GM12878 (cell line): Measurements from ENCODE around the gene DBI. TPM values are rescaled to one million over a fixed set of nuclear protein-coding genes. Genes with fewer than 3 reads are reported as not detected.
A peak's percentile ranks its signal among the peaks of the same experiment; 100 is the strongest.

Experiments
- ASH2L ChIP-seq: fragments of 300-600, 200-600 bp; sonication (generic); IDR thresholded peaks from 2 replicates; pipeline ENCODE4 v1.6.1; 2017; ENCODE audit warnings: low read depth, mild to moderate bottlenecking, borderline replicate concordance
- EED ChIP-seq: sonication (generic); IDR thresholded peaks from 2 replicates; pipeline ENCODE4 v1.6.1; 2016; ENCODE audit warnings: antibody characterized with exemption, low read depth
- EZH2 ChIP-seq: IDR thresholded peaks from 2 replicates; pipeline ENCODE4 v1.6.1; 2012; ENCODE audit warnings: low read depth, mild to moderate bottlenecking, control low read depth, inconsistent platforms, low read length, borderline replicate concordance; ENCODE audit not compliant: control insufficient read depth
- HDGF ChIP-seq: fragments of 450-650 bp; IDR thresholded peaks from 2 replicates; pipeline ENCODE4 v1.6.1; 2016; ENCODE audit warnings: antibody characterized with exemption
- IKZF1 ChIP-seq: fragments of 450-650 bp; conservative IDR thresholded peaks from 2 replicates; pipeline ENCODE4 v1.6.1; 2017; ENCODE audit warnings: antibody characterized with exemption, mild to moderate bottlenecking
- IKZF2 ChIP-seq, 2 experiments: fragments of 450-650 bp; IDR thresholded peaks; 2 replicates each; pipeline ENCODE4 v1.6.1; 2017; ENCODE audit warnings: mild to moderate bottlenecking in 2 of 2, moderate library complexity in 2 of 2
- MTA2 ChIP-seq: fragments of 450-650 bp; IDR thresholded peaks from 2 replicates; pipeline ENCODE4 v1.6.1; 2016; ENCODE audit warnings: low read depth, mild to moderate bottlenecking, moderate library complexity
- NBN ChIP-seq: fragments of 450-650 bp; IDR thresholded peaks from 2 replicates; pipeline ENCODE4 v1.6.1; 2016
- POU2F2 ChIP-seq: IDR thresholded peaks from 3 replicates; pipeline ENCODE4 v1.6.1; 2011; ENCODE audit warnings: low read depth, mild to moderate bottlenecking, low read length, borderline replicate concordance
- RB1 ChIP-seq: fragments of 450-650 bp; formaldehyde crosslinking; IDR thresholded peaks from 2 replicates; pipeline ENCODE4 v1.6.1; 2017; ENCODE audit warnings: mild to moderate bottlenecking, borderline replicate concordance
- RELB ChIP-seq: fragments of 450-650 bp; IDR thresholded peaks from 2 replicates; pipeline ENCODE4 v1.6.1; 2017; ENCODE audit warnings: low read depth, mild to moderate bottlenecking, moderate library complexity
- SP1 ChIP-seq: IDR thresholded peaks from one replicate; pipeline ENCODE4 v1.6.1; 2011; ENCODE audit warnings: low read depth, low read length
- SUPT20H ChIP-seq: IDR thresholded peaks from 2 replicates; pipeline ENCODE4 v1.6.1; 2011; ENCODE audit warnings: low read depth, mild to moderate bottlenecking, low read length, moderate library complexity, borderline replicate concordance; ENCODE audit not compliant: control insufficient read depth
- TARDBP ChIP-seq: IDR thresholded peaks from 2 replicates; pipeline ENCODE4 v1.6.1; 2016; ENCODE audit warnings: borderline replicate concordance
- ZNF217 ChIP-seq: fragments of 450-650 bp; IDR thresholded peaks from 2 replicates; pipeline ENCODE4 v1.6.1; 2017; ENCODE audit warnings: antibody characterized with exemption, mild to moderate bottlenecking
- polyA plus RNA-seq, 11 experiments: library from polyadenylated mRNA; depleted of rRNA in 4 of 11; unstranded in 6 of 11; stranded (reverse) in 5 of 11; fragments of >200 nt; fragmentation: Nextera tagmentation in 4 of 11; fragmentation: Illumina TruSeq in 1 of 11; extraction: Ambion mirVana in 4 of 11; extraction: Trizol in 1 of 11; gene quantifications; 1 replicate in 1 of 11; 2 replicates in 10 of 11; pipeline versions ENCODE4 v1.2.1 to v1.2.3, GENCODE V29; 2011 to 2016; ENCODE audit warnings: inconsistent platforms in 2 of 11, missing spikeins in 2 of 11, low read depth in 1 of 11
- total RNA-seq, 4 experiments: library from RNA; depleted of rRNA in 3 of 4; stranded (reverse); fragments of >200 nt in 3 of 4; fragmentation: Illumina TruSeq in 1 of 4; extraction: Trizol in 1 of 4; gene quantifications; 2 replicates each; pipeline versions ENCODE4 v1.2.1 to v1.2.3, GENCODE V29; 2013 to 2021
- TF ChIP-seq, protein P1 (sequence below): fragments of 450-650 bp; IDR thresholded peaks from 2 replicates; pipeline ENCODE4 v1.6.1; 2017; ENCODE audit warnings: mild to moderate bottlenecking, moderate library complexity
- TF ChIP-seq, protein P2 (sequence below): IDR thresholded peaks from 2 replicates; pipeline ENCODE4 v1.6.1; 2012; ENCODE audit warnings: improper control_type of control experiment, low read depth, low read length; ENCODE audit not compliant: insufficient replicate concordance
- TF ChIP-seq, protein P3 (sequence below): IDR thresholded peaks from 2 replicates; pipeline ENCODE4 v1.6.1; 2012; ENCODE audit warnings: low read depth, low read length, improper control_type of control experiment

The DBI gene
- total and polyA plus RNA-seq, 10 of the 15 experiments (the other 5 are each of a cell fraction or from before 2014, with no cell fraction given) = 248 to 2,567 (median 943) TPM

- TF ChIP-seq, protein P1, sequence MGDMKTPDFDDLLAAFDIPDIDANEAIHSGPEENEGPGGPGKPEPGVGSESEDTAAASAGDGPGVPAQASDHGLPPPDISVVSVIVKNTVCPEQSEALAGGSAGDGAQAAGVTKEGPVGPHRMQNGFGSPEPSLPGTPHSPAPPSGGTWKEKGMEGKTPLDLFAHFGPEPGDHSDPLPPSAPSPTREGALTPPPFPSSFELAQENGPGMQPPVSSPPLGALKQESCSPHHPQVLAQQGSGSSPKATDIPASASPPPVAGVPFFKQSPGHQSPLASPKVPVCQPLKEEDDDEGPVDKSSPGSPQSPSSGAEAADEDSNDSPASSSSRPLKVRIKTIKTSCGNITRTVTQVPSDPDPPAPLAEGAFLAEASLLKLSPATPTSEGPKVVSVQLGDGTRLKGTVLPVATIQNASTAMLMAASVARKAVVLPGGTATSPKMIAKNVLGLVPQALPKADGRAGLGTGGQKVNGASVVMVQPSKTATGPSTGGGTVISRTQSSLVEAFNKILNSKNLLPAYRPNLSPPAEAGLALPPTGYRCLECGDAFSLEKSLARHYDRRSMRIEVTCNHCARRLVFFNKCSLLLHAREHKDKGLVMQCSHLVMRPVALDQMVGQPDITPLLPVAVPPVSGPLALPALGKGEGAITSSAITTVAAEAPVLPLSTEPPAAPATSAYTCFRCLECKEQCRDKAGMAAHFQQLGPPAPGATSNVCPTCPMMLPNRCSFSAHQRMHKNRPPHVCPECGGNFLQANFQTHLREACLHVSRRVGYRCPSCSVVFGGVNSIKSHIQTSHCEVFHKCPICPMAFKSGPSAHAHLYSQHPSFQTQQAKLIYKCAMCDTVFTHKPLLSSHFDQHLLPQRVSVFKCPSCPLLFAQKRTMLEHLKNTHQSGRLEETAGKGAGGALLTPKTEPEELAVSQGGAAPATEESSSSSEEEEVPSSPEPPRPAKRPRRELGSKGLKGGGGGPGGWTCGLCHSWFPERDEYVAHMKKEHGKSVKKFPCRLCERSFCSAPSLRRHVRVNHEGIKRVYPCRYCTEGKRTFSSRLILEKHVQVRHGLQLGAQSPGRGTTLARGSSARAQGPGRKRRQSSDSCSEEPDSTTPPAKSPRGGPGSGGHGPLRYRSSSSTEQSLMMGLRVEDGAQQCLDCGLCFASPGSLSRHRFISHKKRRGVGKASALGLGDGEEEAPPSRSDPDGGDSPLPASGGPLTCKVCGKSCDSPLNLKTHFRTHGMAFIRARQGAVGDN = peak; percentile 78
- TF ChIP-seq SP1 (peak; percentile 41), IKZF2 (IDR thresholded peaks at IDR 0.05) (no peak; a peak in 2 of 4 replicates), RELB (peak; percentile 55; the same call in 1 of the 2 replicates), ZNF217 (no peak), RB1 (no peak), IKZF1 (no peak), SUPT20H (no peak), EED (no peak), MTA2 (peak; percentile 76; the same call in 1 of the 2 replicates), EZH2 (no peak), NBN (peak; percentile 83), ASH2L (no peak), POU2F2 (peak; percentile 56; the same call in 1 of the 3 replicates), TARDBP (no peak), HDGF (0 out of 2 replicates have a peak, but pooled peaks have one; percentile 40)
- TF ChIP-seq, protein P2, sequence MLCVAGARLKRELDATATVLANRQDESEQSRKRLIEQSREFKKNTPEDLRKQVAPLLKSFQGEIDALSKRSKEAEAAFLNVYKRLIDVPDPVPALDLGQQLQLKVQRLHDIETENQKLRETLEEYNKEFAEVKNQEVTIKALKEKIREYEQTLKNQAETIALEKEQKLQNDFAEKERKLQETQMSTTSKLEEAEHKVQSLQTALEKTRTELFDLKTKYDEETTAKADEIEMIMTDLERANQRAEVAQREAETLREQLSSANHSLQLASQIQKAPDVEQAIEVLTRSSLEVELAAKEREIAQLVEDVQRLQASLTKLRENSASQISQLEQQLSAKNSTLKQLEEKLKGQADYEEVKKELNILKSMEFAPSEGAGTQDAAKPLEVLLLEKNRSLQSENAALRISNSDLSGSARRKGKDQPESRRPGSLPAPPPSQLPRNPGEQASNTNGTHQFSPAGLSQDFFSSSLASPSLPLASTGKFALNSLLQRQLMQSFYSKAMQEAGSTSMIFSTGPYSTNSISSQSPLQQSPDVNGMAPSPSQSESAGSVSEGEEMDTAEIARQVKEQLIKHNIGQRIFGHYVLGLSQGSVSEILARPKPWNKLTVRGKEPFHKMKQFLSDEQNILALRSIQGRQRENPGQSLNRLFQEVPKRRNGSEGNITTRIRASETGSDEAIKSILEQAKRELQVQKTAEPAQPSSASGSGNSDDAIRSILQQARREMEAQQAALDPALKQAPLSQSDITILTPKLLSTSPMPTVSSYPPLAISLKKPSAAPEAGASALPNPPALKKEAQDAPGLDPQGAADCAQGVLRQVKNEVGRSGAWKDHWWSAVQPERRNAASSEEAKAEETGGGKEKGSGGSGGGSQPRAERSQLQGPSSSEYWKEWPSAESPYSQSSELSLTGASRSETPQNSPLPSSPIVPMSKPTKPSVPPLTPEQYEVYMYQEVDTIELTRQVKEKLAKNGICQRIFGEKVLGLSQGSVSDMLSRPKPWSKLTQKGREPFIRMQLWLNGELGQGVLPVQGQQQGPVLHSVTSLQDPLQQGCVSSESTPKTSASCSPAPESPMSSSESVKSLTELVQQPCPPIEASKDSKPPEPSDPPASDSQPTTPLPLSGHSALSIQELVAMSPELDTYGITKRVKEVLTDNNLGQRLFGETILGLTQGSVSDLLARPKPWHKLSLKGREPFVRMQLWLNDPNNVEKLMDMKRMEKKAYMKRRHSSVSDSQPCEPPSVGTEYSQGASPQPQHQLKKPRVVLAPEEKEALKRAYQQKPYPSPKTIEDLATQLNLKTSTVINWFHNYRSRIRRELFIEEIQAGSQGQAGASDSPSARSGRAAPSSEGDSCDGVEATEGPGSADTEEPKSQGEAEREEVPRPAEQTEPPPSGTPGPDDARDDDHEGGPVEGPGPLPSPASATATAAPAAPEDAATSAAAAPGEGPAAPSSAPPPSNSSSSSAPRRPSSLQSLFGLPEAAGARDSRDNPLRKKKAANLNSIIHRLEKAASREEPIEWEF = no peak
- TF ChIP-seq, protein P3, sequence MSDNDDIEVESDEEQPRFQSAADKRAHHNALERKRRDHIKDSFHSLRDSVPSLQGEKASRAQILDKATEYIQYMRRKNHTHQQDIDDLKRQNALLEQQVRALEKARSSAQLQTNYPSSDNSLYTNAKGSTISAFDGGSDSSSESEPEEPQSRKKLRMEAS = peak; percentile 33; the same call in 1 of the 2 replicates
Measured at GRCh38 chr2:119338826-119339561, 27.8 kb upstream of the DBI start (continued).
